ENCODE results near the gene ELAC2.
A peak's percentile ranks its signal among the peaks of the same experiment; 100 is the strongest.
"Not testable (repeated sequence)": the region's sequence is repeated elsewhere in the genome, so short reads cannot be mapped to it uniquely, and the experiment has no call there.

Gene ELAC2

GRCh38 chr17:12979826-12980500 lies 37.9 kb downstream of the ELAC2 start:
- no peak for TF ChIP-seq CTCF (conservative IDR thresholded peaks at IDR 0.05; ENCODE audit: low read depth, low read length)

GRCh38 chr17:12979246-12979645 lies 38.6 kb downstream of the ELAC2 start:
- TF ChIP-seq CTCF (conservative IDR thresholded peaks at IDR 0.05; ENCODE audit: low read depth, low read length), result no peak
- no peak overlapping the region for H3K4me3 ChIP-seq (ENCODE audit: low read depth, low read length)
- no peak for DNase-seq (ENCODE audit: low read depth)

More at GRCh38 chr17:12979826-12980500, 37.9 kb downstream of the ELAC2 start:
- H3K4me3 ChIP-seq (ENCODE audit: low read depth, low read length), result no peak overlapping the region
- DNase-seq (ENCODE audit: low read depth), result no peak

GRCh38 chr17:12978787-12979186 lies 39.0 kb downstream of the ELAC2 start:
- H3K4me3 ChIP-seq (ENCODE audit: low read depth, low read length); DNase-seq (ENCODE audit: low read depth): not testable (repeated sequence)

- no peak overlapping the region for H3K4me3 ChIP-seq (ENCODE audit: low read depth, low read length)
- no peak for DNase-seq (ENCODE audit: low read depth)
- no peak for TF ChIP-seq CTCF (conservative IDR thresholded peaks at IDR 0.05; ENCODE audit: low read depth, low read length)
Measured at GRCh38 chr17:12977008-12977751, 40.6 kb downstream of the ELAC2 start.

- peak overlapping the region; percentile 41 for H3K4me3 ChIP-seq (ENCODE audit: low read depth, low read length)
- no peak for TF ChIP-seq CTCF (conservative IDR thresholded peaks at IDR 0.05; ENCODE audit: low read depth, low read length)
- DNase-seq (ENCODE audit: low read depth), result no peak
Measured at GRCh38 chr17:12974005-12974531, 43.8 kb downstream of the ELAC2 start.

- peak overlapping the region; percentile 41 for H3K4me3 ChIP-seq (ENCODE audit: low read depth, low read length)
- TF ChIP-seq CTCF (conservative IDR thresholded peaks at IDR 0.05; ENCODE audit: low read depth, low read length), result no peak
- no peak for DNase-seq (ENCODE audit: low read depth)
Measured at GRCh38 chr17:12973496-12974004, 44.3 kb downstream of the ELAC2 start.

- no peak overlapping the region for H3K4me3 ChIP-seq (ENCODE audit: low read depth, low read length)
Measured at GRCh38 chr17:12967962-12968361, 49.9 kb downstream of the ELAC2 start.

More at GRCh38 chr17:12967962-12968361, 49.9 kb downstream of the ELAC2 start:
- no peak for DNase-seq (ENCODE audit: low read depth)
- no peak for TF ChIP-seq CTCF (conservative IDR thresholded peaks at IDR 0.05; ENCODE audit: low read depth, low read length)

Measured in choroid plexus epithelial cell (primary cell).